GM21737 (cell line): ENCODE measurements around the gene GOLGA7B.

ENCODE experiments used
- ATAC-seq: cut with Tn5 transposase; IDR thresholded peaks from one replicate; pipeline ENCODE4 v1.9.1; 2021; ENCODE audit warnings: mild to moderate bottlenecking, moderate library complexity; ENCODE audit not compliant: unreplicated experiment

GOLGA7B gene

DNA sequence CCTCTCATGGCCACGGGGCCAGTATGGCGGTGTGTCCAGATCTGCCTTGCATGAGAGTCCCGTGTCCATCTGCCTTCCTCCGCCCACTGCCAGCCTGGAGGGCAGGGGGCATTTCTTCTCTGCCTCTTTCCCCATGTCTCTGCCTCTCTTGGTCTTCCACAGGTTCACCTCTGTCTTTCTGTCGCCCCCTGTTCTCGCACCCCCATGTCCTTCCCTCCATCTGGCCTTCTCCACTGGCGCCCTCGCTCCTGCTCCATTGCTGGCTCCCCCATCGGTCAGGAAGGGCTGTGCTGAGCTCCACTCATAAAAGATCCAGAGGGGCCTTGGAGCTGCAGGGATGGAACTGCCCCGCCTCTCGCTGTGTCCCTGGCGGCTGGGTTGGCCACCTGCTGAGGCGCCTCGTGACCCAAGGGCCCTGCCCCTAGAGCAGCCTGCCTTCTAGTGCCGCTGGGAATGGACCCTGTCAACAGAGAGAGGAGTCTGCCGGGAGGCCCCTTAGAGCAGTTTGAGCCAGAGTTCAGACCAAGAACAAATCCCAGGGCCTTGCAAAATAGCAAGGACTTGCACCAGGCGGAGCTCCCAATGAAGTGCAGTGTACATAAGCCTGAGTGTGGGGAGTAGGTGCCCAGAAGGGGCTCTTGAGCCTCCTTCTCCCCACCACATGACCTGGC lies 42.0 kb downstream of the GOLGA7B start:
- ATAC-seq: no peak

- ATAC-seq: no peak
Observed at GRCh38 chr10:97892506-97892905, 42.9 kb downstream of the GOLGA7B start.

- no peak for ATAC-seq
Observed at GRCh38 chr10:97892939-97893338, 43.3 kb downstream of the GOLGA7B start.

- no peak for ATAC-seq
Observed at GRCh38 chr10:97894092-97894491, 44.4 kb downstream of the GOLGA7B start.

DNA sequence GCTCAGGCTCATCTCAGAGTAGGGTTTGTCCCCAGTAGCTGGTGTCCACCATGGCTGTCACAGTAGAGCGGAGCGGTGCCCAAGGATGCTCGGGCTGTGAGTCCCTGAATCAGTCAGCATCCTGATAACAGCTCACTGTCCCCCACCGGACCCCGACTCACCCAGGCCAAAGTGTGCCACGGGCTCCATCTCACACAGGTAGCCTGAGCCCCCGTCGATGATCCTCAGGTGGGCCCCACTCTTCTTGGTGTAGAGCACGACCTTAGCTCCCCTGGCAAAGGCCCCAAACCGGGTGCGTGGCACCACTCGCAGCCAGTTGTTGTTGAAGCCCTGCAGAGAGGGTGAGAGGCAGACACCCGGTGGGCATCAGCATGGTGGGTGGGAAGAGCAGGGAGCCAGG lies 45.4 kb downstream of the GOLGA7B start:
- no peak for ATAC-seq

DNA sequence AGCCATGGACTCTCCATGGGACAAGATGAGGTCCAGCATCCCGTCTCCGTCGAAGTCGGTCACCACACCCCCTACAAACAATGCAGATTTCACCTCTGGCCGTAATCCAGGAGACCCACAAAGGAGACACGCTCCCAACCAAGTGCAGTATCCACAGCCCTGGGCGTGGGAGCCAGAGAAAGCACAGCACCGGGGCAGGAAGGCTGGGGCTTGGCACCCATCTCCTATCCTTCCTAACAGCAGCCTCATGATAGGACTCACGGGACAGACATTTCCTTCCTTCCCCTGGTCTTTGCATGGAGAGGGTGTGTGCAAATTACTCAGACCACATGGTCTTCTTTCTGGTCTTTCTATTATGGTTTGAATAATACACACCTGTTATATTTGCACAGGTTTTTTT lies 46.3 kb downstream of the GOLGA7B start:
- no peak for ATAC-seq

DNA sequence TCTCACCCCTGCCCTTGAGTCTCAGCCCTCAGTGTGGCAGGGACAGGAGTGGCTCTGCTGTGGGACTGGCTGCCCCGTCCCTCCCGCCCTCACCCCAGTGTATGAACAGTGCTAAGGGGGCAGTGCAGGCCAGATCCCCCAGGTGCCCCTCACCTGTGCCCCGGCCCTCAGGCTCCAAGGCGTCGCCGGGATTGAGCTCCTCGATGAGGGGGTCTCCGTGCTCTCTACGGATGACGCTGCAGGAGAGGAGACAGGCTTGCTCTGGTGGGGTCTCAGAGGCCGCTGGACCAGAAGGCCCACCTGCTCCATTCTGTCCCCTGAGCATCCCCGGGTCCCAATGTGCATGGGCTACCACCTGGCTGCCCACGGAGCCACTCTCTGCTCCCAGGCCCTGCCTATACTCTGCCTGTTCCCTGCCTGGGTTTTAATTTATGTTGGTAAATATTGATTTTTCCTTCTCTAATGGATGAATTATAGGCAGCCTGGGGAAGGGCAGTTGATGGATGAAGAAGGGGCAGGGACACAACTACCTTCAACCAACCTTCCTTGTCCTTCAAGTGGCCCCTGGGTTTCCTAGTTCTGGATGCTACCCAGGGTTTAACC lies 47.2 kb downstream of the GOLGA7B start:
- ATAC-seq: no peak

DNA sequence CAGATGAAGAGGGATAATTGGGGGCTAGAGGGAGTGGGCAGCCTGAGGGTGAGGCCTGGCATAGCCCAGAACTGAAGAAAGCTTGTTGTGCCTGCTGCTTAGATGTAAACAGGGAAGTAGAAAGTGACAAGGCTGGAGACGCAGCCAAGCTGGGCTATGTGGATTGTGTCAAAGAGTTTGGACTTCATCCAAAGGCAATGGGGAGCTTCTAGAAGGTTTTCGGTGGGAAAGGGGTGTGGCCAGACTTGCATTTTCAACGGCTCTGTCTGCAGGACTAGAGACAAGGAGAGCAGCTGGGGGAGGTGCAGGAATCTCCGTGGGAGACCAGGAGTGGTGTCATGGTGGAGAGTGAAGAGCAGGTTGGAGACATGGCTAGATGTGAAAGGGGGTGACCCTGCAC lies 48.8 kb downstream of the GOLGA7B start:
- ATAC-seq: no peak

GRCh38 chr10:97901381-97901780 lies 51.7 kb downstream of the GOLGA7B start:
- no peak for ATAC-seq

DNA sequence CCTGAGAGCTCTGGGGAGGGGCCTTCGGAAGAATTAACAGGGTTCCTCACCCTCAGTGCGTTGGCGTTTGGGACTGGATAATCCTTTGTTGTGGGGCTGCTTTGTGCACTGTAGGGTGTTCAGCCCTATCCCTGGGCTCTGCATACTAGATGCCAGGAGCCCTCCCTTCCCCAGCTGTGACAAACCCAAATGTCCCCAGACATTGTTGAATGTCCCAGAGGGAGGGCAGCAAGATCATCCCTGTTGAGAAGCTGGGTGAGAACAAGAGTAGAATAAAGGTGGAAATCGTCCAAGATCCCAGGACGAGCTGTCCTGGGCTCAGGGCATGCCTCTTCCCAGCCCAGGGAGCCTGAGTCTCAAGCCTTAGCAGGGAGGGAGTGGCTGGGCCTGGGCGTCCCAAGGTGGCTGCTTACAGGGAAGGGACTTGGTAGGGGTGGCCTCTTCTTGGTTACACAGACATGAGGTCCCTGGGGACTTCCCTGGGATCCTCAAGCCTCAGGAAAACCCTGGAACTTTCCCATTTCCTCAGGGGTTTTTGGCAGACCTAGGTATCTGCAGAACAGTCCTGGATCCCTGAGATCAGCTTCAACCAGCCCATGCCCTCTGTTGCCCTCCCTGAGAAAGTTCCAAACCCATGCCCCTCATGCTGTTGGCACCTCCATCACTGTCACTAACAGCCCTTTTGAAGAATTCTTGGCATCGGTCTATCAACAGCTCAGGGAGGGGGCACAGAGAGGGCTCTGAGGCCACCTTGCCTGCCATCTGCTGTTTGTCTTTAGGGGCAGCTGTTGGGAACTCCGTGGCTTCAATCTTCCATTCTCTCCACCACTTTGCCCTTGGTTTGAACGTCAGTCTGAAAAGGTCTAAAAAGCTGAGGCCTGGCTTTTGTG lies 53.7 kb downstream of the GOLGA7B start:
- no peak for ATAC-seq

DNA sequence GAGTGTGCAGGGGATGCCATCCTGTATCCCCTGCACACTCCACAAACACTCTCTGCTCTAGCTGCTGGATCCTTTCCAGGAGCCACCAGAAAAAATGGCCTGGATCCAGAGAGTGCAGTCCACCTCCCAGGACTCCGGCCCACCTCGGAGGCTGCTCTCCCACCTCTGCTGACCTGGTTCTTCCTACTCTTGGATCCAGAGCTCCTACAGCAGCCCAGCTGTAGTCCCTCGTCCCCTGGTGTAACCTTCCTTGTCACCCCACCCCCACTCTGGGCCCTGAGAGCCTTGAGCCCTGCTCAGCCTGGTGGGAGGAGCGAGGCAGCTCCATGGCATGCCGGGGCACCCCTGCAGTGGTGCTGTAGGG lies 54.4 kb downstream of the GOLGA7B start:
- no peak for ATAC-seq

DNA sequence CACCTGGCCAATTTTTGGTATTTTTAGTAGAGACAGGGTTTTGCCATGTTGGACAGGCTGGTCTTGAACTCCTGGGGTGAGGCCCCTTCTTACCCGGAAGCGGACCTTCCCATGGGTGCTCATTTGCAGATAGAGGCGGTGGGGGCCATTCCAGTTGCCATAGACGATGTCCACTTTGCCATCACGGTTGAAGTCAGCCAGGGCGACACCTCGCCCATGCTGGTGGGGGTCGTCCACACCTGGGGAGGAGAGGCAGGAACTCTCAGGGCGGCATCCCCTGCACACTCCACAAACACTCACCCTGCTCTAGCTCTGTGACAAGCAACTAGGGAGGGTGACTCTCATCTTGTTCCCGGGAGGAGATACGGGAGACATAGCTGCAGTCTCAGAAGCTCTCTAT lies 54.9 kb downstream of the GOLGA7B start:
- ATAC-seq: no peak

DNA sequence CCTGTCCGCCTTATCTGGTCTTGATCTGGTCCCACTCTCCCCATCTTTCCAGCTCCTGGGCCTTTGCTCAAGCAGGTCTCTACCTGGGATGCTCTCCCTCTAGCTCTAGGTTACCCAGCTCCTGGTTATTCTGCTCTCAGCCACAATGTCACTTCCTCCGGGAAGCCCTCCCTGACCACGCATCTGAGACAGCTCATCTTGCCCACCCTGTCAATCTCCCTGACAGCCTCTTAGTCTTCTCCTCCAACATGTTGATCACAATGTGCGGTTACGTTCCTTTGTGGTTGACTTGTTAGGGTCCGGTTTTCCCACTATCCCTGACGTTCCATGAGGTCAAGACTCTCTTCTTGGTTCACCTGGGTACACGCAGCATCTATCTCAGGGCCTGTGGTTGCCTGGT lies 55.6 kb downstream of the GOLGA7B start:
- ATAC-seq: no peak

DNA sequence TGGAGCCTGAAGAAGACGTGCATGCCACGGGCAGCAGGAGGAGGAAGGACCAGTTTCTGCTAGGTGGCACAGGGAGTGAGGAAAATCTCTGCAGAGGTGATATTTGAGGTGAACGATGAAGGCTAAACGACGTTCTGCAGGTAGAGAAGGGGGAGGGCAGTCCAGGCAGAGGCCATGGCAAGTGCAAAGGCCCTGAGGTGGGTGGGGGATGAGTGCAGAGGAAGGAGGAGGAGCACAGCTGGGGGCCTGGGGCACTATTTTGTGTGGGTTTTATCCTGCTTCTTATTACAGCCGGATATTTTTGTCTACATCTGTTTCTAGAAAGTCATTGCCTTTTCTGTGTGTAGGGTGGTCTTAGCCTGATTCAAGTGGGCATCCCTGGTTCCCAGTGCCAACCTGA lies 57.6 kb downstream of the GOLGA7B start:
- ATAC-seq: no peak

- ATAC-seq: no peak
Observed at GRCh38 chr10:97907830-97908229, 58.2 kb downstream of the GOLGA7B start.

- ATAC-seq: no peak
Observed at GRCh38 chr10:97910661-97911060, 61.0 kb downstream of the GOLGA7B start.

DNA sequence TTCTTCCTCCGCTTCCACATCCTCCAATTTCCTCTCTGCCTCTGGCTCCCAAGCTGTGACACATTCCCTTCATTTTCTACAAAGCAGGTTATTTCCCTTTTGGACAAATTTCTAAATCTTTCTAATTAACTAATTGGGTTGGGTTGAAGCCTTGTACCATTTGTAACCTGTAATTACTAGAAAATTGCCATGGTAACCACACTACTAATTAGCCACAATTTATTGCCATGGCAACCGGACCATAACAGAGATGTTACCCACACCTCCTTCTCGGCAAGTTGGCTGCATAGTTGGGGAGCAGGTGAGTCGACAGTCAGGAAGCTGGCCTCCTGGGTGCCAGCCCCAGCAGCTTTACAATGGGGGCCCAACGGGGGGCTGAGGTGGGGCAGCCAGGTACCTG lies 61.6 kb downstream of the GOLGA7B start:
- ATAC-seq: no peak

GRCh38 chr10:97913193-97913592 lies 63.5 kb downstream of the GOLGA7B start:
- no peak for ATAC-seq

DNA sequence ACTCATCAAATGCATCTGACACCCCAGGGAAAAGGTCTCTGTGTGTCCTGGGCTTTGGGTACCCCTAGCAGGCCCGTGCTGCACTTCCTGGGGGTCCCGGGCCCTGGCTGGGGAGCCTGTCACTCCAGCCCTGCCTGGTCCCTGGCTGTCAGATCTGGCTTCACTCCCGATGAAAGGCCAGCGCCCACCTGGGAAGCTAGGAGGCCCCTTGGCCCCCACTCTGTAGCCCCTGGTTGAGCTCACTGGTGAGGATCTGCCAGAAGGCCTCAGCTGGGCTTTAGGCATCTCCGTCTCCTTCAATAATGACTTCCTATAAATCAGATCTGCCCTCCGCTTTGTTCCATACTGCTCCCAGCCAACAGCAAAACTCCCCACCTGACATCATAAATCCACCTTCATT lies 64.0 kb downstream of the GOLGA7B start:
- ATAC-seq: no peak

GRCh38 chr10:97914171-97914836 lies 64.7 kb downstream of the GOLGA7B start:
- no peak for ATAC-seq

DNA sequence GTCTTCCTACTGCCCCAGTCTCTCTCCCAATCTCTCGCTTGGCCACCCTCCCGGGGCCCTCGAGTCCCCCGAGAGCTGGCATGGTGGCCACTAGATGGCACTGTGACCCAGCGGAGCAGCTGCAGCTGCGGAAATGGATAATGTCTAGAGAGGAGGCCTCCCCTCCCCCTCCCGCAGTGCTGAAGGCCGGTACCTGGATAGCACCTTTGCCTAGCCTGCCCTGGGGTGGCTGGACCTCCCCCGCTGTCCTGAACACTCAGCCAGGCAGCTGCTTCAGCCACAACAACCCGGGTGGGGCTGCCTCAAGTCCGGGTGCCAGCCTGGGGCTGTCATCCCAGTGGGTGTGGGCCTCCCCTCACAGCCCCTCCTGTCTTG lies 65.2 kb downstream of the GOLGA7B start:
- no peak for ATAC-seq
